Measurements from ENCODE around the gene LEFTY1.

LEFTY1 gene

GRCh38 chr1:225871359-225872074 is 17.4 kb downstream of the LEFTY1 start:
- no peak for DNase-seq (ENCODE audit: low spot score)

GRCh38 chr1:225870911-225871310 is 18.0 kb downstream of the LEFTY1 start:
- no peak for DNase-seq (ENCODE audit: low spot score)

- no peak for DNase-seq (ENCODE audit: low spot score)
Measured at GRCh38 chr1:225868631-225869330, 20.2 kb downstream of the LEFTY1 start.

- DNase-seq (ENCODE audit: low spot score), result no peak
Measured at GRCh38 chr1:225866981-225867380, 22.0 kb downstream of the LEFTY1 start.

- no peak for DNase-seq (ENCODE audit: low spot score)
Measured at GRCh38 chr1:225866061-225866837, 22.7 kb downstream of the LEFTY1 start.

GRCh38 chr1:225865514-225865913 is 23.4 kb downstream of the LEFTY1 start:
- DNase-seq (ENCODE audit: low spot score), result no peak

- DNase-seq (ENCODE audit: low spot score), result no peak
Measured at GRCh38 chr1:225863167-225863566, 25.8 kb downstream of the LEFTY1 start.

- DNase-seq (ENCODE audit: low spot score), result no peak
Measured at GRCh38 chr1:225862581-225862950, 26.4 kb downstream of the LEFTY1 start.

GRCh38 chr1:225861834-225862580 is 26.9 kb downstream of the LEFTY1 start:
- no peak for DNase-seq (ENCODE audit: low spot score)

- DNase-seq (ENCODE audit: low spot score), result no peak
Measured at GRCh38 chr1:225860876-225861441, 28.0 kb downstream of the LEFTY1 start.

GRCh38 chr1:225860107-225860506 is 28.8 kb downstream of the LEFTY1 start:
- no peak for DNase-seq (ENCODE audit: low spot score)

GRCh38 chr1:225859151-225859550 is 29.8 kb downstream of the LEFTY1 start:
- no peak for DNase-seq (ENCODE audit: low spot score)

GRCh38 chr1:225857256-225857655 is 31.7 kb downstream of the LEFTY1 start:
- no peak for DNase-seq (ENCODE audit: low spot score)

GRCh38 chr1:225855503-225856300 is 33.2 kb downstream of the LEFTY1 start:
- DNase-seq (ENCODE audit: low spot score), result no peak

GRCh38 chr1:225853441-225853840 is 35.5 kb downstream of the LEFTY1 start:
- no peak for DNase-seq (ENCODE audit: low spot score)

GRCh38 chr1:225852413-225853124 is 36.4 kb downstream of the LEFTY1 start:
- DNase-seq (ENCODE audit: low spot score), result no peak

- no peak for DNase-seq (ENCODE audit: low spot score)
Measured at GRCh38 chr1:225851805-225852204, 37.1 kb downstream of the LEFTY1 start.

- DNase-seq (ENCODE audit: low spot score), result no peak
Measured at GRCh38 chr1:225850370-225850769, 38.6 kb downstream of the LEFTY1 start.

GRCh38 chr1:225849925-225850324 is 39.0 kb downstream of the LEFTY1 start:
- no peak for DNase-seq (ENCODE audit: low spot score)
